SHP77 treated with DMSO at 0.1 percent for 48 hours (cell line): ENCODE results near the gene AVEN.
"Not testable (repeated sequence)": the region's sequence is repeated elsewhere in the genome, so short reads cannot be mapped to it uniquely, and the experiment has no call there.

Experiments
- DNase-seq: peaks from one replicate; lab custom pipeline; 2025; lab: John Stamatoyannopoulos, UW

The AVEN gene

GRCh38 chr15:33848011-33848410, 191.0 kb downstream of the AVEN start:
- DNase-seq, result no peak

- DNase-seq, result no peak
These were observed 192.1 kb downstream of the AVEN start for GRCh38 chr15:33846862-33847261.

GRCh38 chr15:33846142-33846541, 192.9 kb downstream of the AVEN start:
- no peak for DNase-seq

- no peak for DNase-seq
These were observed 194.4 kb downstream of the AVEN start for GRCh38 chr15:33844597-33844996.

GRCh38 chr15:33844186-33844585, 194.8 kb downstream of the AVEN start:
- no peak for DNase-seq

- no peak for DNase-seq
These were observed 198.4 kb downstream of the AVEN start for GRCh38 chr15:33840615-33841014.

GRCh38 chr15:33839540-33839939, 199.5 kb downstream of the AVEN start:
- DNase-seq, result no peak

GRCh38 chr15:33837294-33837693, 201.7 kb downstream of the AVEN start:
- DNase-seq, result no peak

GRCh38 chr15:33834892-33835743, 203.9 kb downstream of the AVEN start:
- DNase-seq, result no peak

GRCh38 chr15:33831646-33832045, 207.4 kb downstream of the AVEN start:
- no peak for DNase-seq

GRCh38 chr15:33830351-33830750, 208.7 kb downstream of the AVEN start:
- no peak for DNase-seq

- DNase-seq, result no peak
These were observed 212.8 kb downstream of the AVEN start for GRCh38 chr15:33826201-33826600.

GRCh38 chr15:33825453-33825852, 213.6 kb downstream of the AVEN start:
- no peak for DNase-seq

- DNase-seq, result no peak
These were observed 215.9 kb downstream of the AVEN start for GRCh38 chr15:33823119-33823518.

GRCh38 chr15:33822479-33822878, 216.5 kb downstream of the AVEN start:
- DNase-seq, result no peak

- not testable (repeated sequence) for DNase-seq
These were observed 219.5 kb downstream of the AVEN start for GRCh38 chr15:33819499-33819898.
